ENCODE measurements around the gene CHRNA5.

CHRNA5 gene

GRCh38 chr15:78619022-78619950, 54.0 kb downstream of the CHRNA5 start:
- FAIRE-seq, result no peak
- DNase-seq (ENCODE audit: low spot score), result no peak

GRCh38 chr15:78620021-78620526, 54.8 kb downstream of the CHRNA5 start:
- DNase-seq (ENCODE audit: low spot score) (no peak), FAIRE-seq (no peak)

GRCh38 chr15:78620527-78621421, 55.5 kb downstream of the CHRNA5 start, which contains the start of gene CHRNA3:
TSS of gene CHRNA3 (minus strand) at chr15:78620996. CDS start at chr15:78620794, 202 bp downstream.
- FAIRE-seq (no peak), DNase-seq (ENCODE audit: low spot score) (peak; percentile 35)

- no peak for FAIRE-seq
- DNase-seq (ENCODE audit: low spot score), result no peak
Observed at GRCh38 chr15:78621810-78622402, 56.6 kb downstream of the CHRNA5 start.

- FAIRE-seq (no peak), DNase-seq (ENCODE audit: low spot score) (no peak)
Observed at GRCh38 chr15:78623786-78624497, 58.6 kb downstream of the CHRNA5 start.

- DNase-seq (ENCODE audit: low spot score) (no peak), FAIRE-seq (no peak)
Observed at GRCh38 chr15:78624651-78625590, 59.6 kb downstream of the CHRNA5 start.

GRCh38 chr15:78625606-78626280, 60.4 kb downstream of the CHRNA5 start:
- no peak for DNase-seq (ENCODE audit: low spot score)
- FAIRE-seq, result no peak

GRCh38 chr15:78626381-78626995, 61.2 kb downstream of the CHRNA5 start:
- no peak for FAIRE-seq
- DNase-seq (ENCODE audit: low spot score), result no peak

GRCh38 chr15:78627348-78627747, 62.0 kb downstream of the CHRNA5 start:
- no peak for DNase-seq (ENCODE audit: low spot score)
- no peak for FAIRE-seq

GRCh38 chr15:78628227-78628626, 62.9 kb downstream of the CHRNA5 start:
- FAIRE-seq (no peak), DNase-seq (ENCODE audit: low spot score) (no peak)

GRCh38 chr15:78629031-78629715, 63.9 kb downstream of the CHRNA5 start:
- FAIRE-seq (peak; percentile 85), DNase-seq (ENCODE audit: low spot score) (no peak)

- FAIRE-seq, result peak; percentile 35
- no peak for DNase-seq (ENCODE audit: low spot score)
Observed at GRCh38 chr15:78629716-78630065, 64.4 kb downstream of the CHRNA5 start.

GRCh38 chr15:78630886-78631633, 65.7 kb downstream of the CHRNA5 start:
- FAIRE-seq, result no peak
- DNase-seq (ENCODE audit: low spot score), result no peak

- FAIRE-seq (no peak), DNase-seq (ENCODE audit: low spot score) (no peak)
Observed at GRCh38 chr15:78633348-78633747, 68.0 kb downstream of the CHRNA5 start.

- DNase-seq (ENCODE audit: low spot score), result no peak
- FAIRE-seq, result no peak
Observed at GRCh38 chr15:78634210-78635145, 69.2 kb downstream of the CHRNA5 start.

GRCh38 chr15:78635346-78635745, 70.0 kb downstream of the CHRNA5 start:
- DNase-seq (ENCODE audit: low spot score), result no peak
- no peak for FAIRE-seq
